HEK293T (cell line): ENCODE measurements around the gene TCERG1L.

ENCODE experiments used
- CTCF ChIA-PET: fragments of 350-600 bp; formaldehyde crosslinking; extraction: SDS; loops from one replicate; lab custom pipeline; 2021; ENCODE audit warnings: antibody characterized with exemption, inconsistent platforms; lab: Yijun Ruan, JAX
- POLR2A ChIA-PET: fragments of 350-600 bp; formaldehyde crosslinking; extraction: SDS; loops from one replicate; lab custom pipeline; 2020; ENCODE audit warnings: antibody characterized with exemption, inconsistent platforms; lab: Yijun Ruan, JAX
- DNase-seq: peaks from one replicate; pipeline ENCODE4 v3.0.0; 2012; ENCODE audit warnings: mixed read lengths; ENCODE audit errors: extremely low spot score
- ARNT ChIP-seq: fragments of 450-650 bp; IDR thresholded peaks from 2 replicates; pipeline ENCODE4 v1.6.1; 2017; ENCODE audit warnings: mild to moderate bottlenecking
- BHLHE40 ChIP-seq: fragments of 450-650 bp; IDR thresholded peaks from 2 replicates; pipeline ENCODE4 v1.6.1; 2016; ENCODE audit warnings: mild to moderate bottlenecking, moderate library complexity, borderline replicate concordance
- CTBP1 ChIP-seq: fragments of 450-650 bp; IDR thresholded peaks from 2 replicates; pipeline ENCODE4 v1.6.1; 2016; ENCODE audit warnings: borderline replicate concordance
- ELF4 ChIP-seq: fragments of 450-650 bp; IDR thresholded peaks from 2 replicates; pipeline ENCODE4 v1.6.1; 2017; ENCODE audit warnings: antibody characterized with exemption
- FOXA1 ChIP-seq: fragments of 450-650 bp; IDR thresholded peaks from 2 replicates; pipeline ENCODE4 v1.6.1; 2016; ENCODE audit warnings: mild to moderate bottlenecking
- FOXK2 ChIP-seq: fragments of 450-650 bp; IDR thresholded peaks from 2 replicates; pipeline ENCODE4 v1.6.1; 2016; ENCODE audit warnings: mild to moderate bottlenecking
- FOXM1 ChIP-seq: fragments of 450-650 bp; IDR thresholded peaks from 2 replicates; pipeline ENCODE4 v1.6.1; 2017; ENCODE audit warnings: mild to moderate bottlenecking, borderline replicate concordance
- HDGF ChIP-seq: fragments of 450-650 bp; IDR thresholded peaks from 2 replicates; pipeline ENCODE4 v1.6.1; 2017; ENCODE audit warnings: antibody characterized with exemption, borderline replicate concordance
- L3MBTL2 ChIP-seq: fragments of 450-650 bp; conservative IDR thresholded peaks from 2 replicates; pipeline ENCODE4 v1.6.1; 2016; ENCODE audit warnings: mild to moderate bottlenecking
- LEF1 ChIP-seq: fragments of 450-650 bp; IDR thresholded peaks from 2 replicates; pipeline ENCODE4 v1.6.1; 2017; ENCODE audit warnings: mild to moderate bottlenecking, borderline replicate concordance
- NFRKB ChIP-seq: fragments of 450-650 bp; IDR thresholded peaks from 2 replicates; pipeline ENCODE4 v1.6.1; 2016; ENCODE audit warnings: mild to moderate bottlenecking, moderate library complexity
- PKNOX1 ChIP-seq: fragments of 450-650 bp; IDR thresholded peaks from 2 replicates; pipeline ENCODE4 v1.6.1; 2016
- SP1 ChIP-seq: fragments of 450-650 bp; IDR thresholded peaks from 2 replicates; pipeline ENCODE4 v1.6.1; 2017
- SUZ12 ChIP-seq: fragments of 450-650 bp; IDR thresholded peaks from 2 replicates; pipeline ENCODE4 v1.6.1; 2016; ENCODE audit warnings: mild to moderate bottlenecking
- TARDBP ChIP-seq: fragments of 450-650 bp; IDR thresholded peaks from 2 replicates; pipeline ENCODE4 v1.6.1; 2016
- ZNF384 ChIP-seq: fragments of 450-650 bp; IDR thresholded peaks from 2 replicates; pipeline ENCODE4 v1.6.1; 2016

Gene TCERG1L

GRCh38 chr10:131318291-131318690 lies 6.8 kb upstream of the TCERG1L start:
- CTCF ChIA-PET = no interaction called here

GRCh38 chr10:131316321-131317075 lies 5.0 kb upstream of the TCERG1L start:
- no peak for TF ChIP-seq CTBP1
- no peak for TF ChIP-seq ARNT
- no peak for TF ChIP-seq NFRKB
- no peak for TF ChIP-seq ZNF384
- no peak for TF ChIP-seq SP1
- TF ChIP-seq ELF4 = no peak
- TF ChIP-seq BHLHE40 = no peak
- no peak for TF ChIP-seq PKNOX1
- DNase-seq = no peak
- CTCF ChIA-PET = no interaction called here
- POLR2A ChIA-PET = no interaction called here

More at GRCh38 chr10:131318291-131318690, 6.8 kb upstream of the TCERG1L start:
- DNase-seq = no peak
- POLR2A ChIA-PET = no interaction called here
- TF ChIP-seq HDGF (no peak), PKNOX1 (no peak), TARDBP (no peak), ELF4 (no peak), CTBP1 (no peak), SP1 (no peak), L3MBTL2 (no peak), FOXK2 (no peak), FOXA1 (no peak)

GRCh38 chr10:131315344-131315743 lies 3.8 kb upstream of the TCERG1L start:
- DNase-seq = no peak
- no peak for TF ChIP-seq FOXM1
- no peak for TF ChIP-seq SP1
- no peak for TF ChIP-seq LEF1
- no peak for TF ChIP-seq NFRKB
- no peak for TF ChIP-seq TARDBP
- no peak for TF ChIP-seq L3MBTL2
- no peak for TF ChIP-seq ARNT
- TF ChIP-seq FOXA1 = no peak
- TF ChIP-seq ELF4 = no peak
- no peak for TF ChIP-seq SUZ12
- no peak for TF ChIP-seq BHLHE40
- ChIA-PET POLR2A (no interaction called here), CTCF (no interaction called here)

- CTCF ChIA-PET = no interaction called here
- TF ChIP-seq SP1 (no peak), L3MBTL2 (no peak), PKNOX1 (no peak), CTBP1 (no peak), ZNF384 (no peak), BHLHE40 (no peak), ARNT (no peak), NFRKB (no peak), FOXK2 (no peak), LEF1 (no peak), ELF4 (no peak), FOXA1 (no peak)
- POLR2A ChIA-PET = no interaction called here
- no peak for DNase-seq
Measured at GRCh38 chr10:131314799-131315198, 3.3 kb upstream of the TCERG1L start.

GRCh38 chr10:131314148-131314547 lies 2.6 kb upstream of the TCERG1L start:
- DNase-seq = no peak
- POLR2A ChIA-PET = no interaction called here
- TF ChIP-seq FOXM1 (no peak), L3MBTL2 (no peak), ARNT (no peak), BHLHE40 (no peak), SP1 (no peak), HDGF (no peak)
- CTCF ChIA-PET = no interaction called here

GRCh38 chr10:131313377-131313776 lies 1.9 kb upstream of the TCERG1L start:
- POLR2A ChIA-PET = no interaction called here
- TF ChIP-seq NFRKB (no peak), TARDBP (no peak), FOXK2 (no peak), FOXM1 (no peak), ARNT (no peak), SP1 (no peak), BHLHE40 (no peak), FOXA1 (no peak), ELF4 (no peak), HDGF (no peak), CTBP1 (no peak), SUZ12 (no peak), L3MBTL2 (no peak), LEF1 (no peak), PKNOX1 (no peak), ZNF384 (no peak)
- no peak for DNase-seq
- CTCF ChIA-PET = no interaction called here
